Measurements from ENCODE around the gene PACS1.

DNA sequence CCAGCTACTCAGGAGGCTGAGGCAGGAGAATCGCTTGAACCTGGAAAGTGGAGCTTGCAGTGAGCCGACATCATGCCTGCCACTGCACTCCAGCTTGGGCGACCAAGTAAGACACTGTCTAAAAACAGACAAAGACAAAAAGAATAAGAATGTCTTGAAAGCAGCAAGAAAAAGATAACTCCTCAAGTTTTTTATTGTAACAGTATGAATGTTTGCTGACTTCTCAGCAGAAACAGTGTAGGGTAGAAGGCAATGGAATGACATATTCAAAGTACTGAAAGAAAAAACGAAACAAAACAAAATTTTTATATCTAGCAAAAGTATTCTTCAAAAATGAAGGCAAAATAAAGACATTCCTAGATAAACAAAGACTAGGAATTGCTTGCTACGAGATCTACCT lies 76.9 kb downstream of the PACS1 start:
- TF ChIP-seq GABPA (IDR thresholded peaks at IDR 0.05; ENCODE audit: low read depth) (no peak), POLR2AphosphoS5 (IDR thresholded peaks at IDR 0.05; ENCODE audit: low read depth, low read length) (no peak), TAF1 (IDR thresholded peaks at IDR 0.05; ENCODE audit: borderline replicate concordance, low read depth, low read length) (no peak)
- TF ChIP-seq, protein P1, sequence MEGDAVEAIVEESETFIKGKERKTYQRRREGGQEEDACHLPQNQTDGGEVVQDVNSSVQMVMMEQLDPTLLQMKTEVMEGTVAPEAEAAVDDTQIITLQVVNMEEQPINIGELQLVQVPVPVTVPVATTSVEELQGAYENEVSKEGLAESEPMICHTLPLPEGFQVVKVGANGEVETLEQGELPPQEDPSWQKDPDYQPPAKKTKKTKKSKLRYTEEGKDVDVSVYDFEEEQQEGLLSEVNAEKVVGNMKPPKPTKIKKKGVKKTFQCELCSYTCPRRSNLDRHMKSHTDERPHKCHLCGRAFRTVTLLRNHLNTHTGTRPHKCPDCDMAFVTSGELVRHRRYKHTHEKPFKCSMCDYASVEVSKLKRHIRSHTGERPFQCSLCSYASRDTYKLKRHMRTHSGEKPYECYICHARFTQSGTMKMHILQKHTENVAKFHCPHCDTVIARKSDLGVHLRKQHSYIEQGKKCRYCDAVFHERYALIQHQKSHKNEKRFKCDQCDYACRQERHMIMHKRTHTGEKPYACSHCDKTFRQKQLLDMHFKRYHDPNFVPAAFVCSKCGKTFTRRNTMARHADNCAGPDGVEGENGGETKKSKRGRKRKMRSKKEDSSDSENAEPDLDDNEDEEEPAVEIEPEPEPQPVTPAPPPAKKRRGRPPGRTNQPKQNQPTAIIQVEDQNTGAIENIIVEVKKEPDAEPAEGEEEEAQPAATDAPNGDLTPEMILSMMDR (IDR thresholded peaks at IDR 0.05) = no peak

All from SK-N-SH (cell line).